Measurements from ENCODE around the gene PSAP.

Gene PSAP

GRCh38 chr10:71844084-71844483 lies 7.0 kb downstream of the PSAP start:
- no peak for DNase-seq

GRCh38 chr10:71842856-71843686 lies 8.0 kb downstream of the PSAP start:
- DNase-seq: no peak

- DNase-seq: no peak
Observed at GRCh38 chr10:71842422-71842821, 8.6 kb downstream of the PSAP start.

- no peak for DNase-seq
Observed at GRCh38 chr10:71840958-71841335, 10.1 kb downstream of the PSAP start.

- DNase-seq: peak; percentile 94
Observed at GRCh38 chr10:71840177-71840957, 10.7 kb downstream of the PSAP start.

- DNase-seq: peak; percentile 11
Observed at GRCh38 chr10:71838264-71839211, 12.5 kb downstream of the PSAP start.

GRCh38 chr10:71837098-71837827 lies 13.8 kb downstream of the PSAP start:
- peak; percentile 37 for DNase-seq

GRCh38 chr10:71836596-71836974 lies 14.5 kb downstream of the PSAP start:
- DNase-seq: no peak

GRCh38 chr10:71835671-71836595 lies 15.1 kb downstream of the PSAP start:
- DNase-seq: peak; percentile 91

- DNase-seq: no peak
Observed at GRCh38 chr10:71834343-71834674, 16.7 kb downstream of the PSAP start.

- DNase-seq: no peak
Observed at GRCh38 chr10:71833451-71834342, 17.4 kb downstream of the PSAP start.

- DNase-seq: no peak
Observed at GRCh38 chr10:71832967-71833366, 18.1 kb downstream of the PSAP start.

GRCh38 chr10:71831646-71832552 lies 19.2 kb downstream of the PSAP start:
- DNase-seq: no peak

GRCh38 chr10:71830726-71831125 lies 20.3 kb downstream of the PSAP start:
- DNase-seq: no peak

- no peak for DNase-seq
Observed at GRCh38 chr10:71829896-71830295, 21.2 kb downstream of the PSAP start.

- DNase-seq: no peak
Observed at GRCh38 chr10:71829171-71829570, 21.9 kb downstream of the PSAP start.

- DNase-seq: no peak
Observed at GRCh38 chr10:71828702-71829101, 22.3 kb downstream of the PSAP start.

- no peak for DNase-seq
Observed at GRCh38 chr10:71827852-71828251, 23.2 kb downstream of the PSAP start.

- no peak for DNase-seq
Observed at GRCh38 chr10:71825217-71825616, 25.8 kb downstream of the PSAP start.

Data from fibroblast of upper back skin (primary cell).